Adrenal gland (tissue), 12 donors: ENCODE data around the gene SLFN12. TPM values are rescaled to one million over a fixed set of nuclear protein-coding genes. Genes with fewer than 3 reads are reported as not detected.

Source experiments
- DNase-seq, 7 donors: peaks; one replicate each; pipeline ENCODE4 v3.0.0-alpha.2; 2019 to 2020
- H3K27ac ChIP-seq, 5 donors: fragments of 200-600 bp; sonication (generic) in 4 of 5; 1 replicate in 3 of 5; 2 replicates in 2 of 5; pipeline versions ENCODE4 v1.5.1 to v1.8.0; 2016 to 2020; ENCODE audit warnings: mild to moderate bottlenecking in 1 of 5
- H3K27me3 ChIP-seq: fragments of 200-600 bp; 2 replicates; pipeline ENCODE4 v1.8.0; 2021
- H3K36me3 ChIP-seq, 2 donors: fragments of 200-600 bp; replicated peaks in 1 of 2; 1 replicate in 1 of 2; 2 replicates in 1 of 2; pipeline versions ENCODE4 v1.5.1 to v1.8.0; 2018 to 2022
- H3K4me1 ChIP-seq, 2 donors: fragments of 200-600 bp; replicated peaks in 1 of 2; 1 replicate in 1 of 2; 2 replicates in 1 of 2; pipeline versions ENCODE4 v1.5.1 to v1.8.0; 2018 to 2021
- H3K4me3 ChIP-seq, 4 donors: fragments of 200-600 bp; sonication (generic) in 3 of 4; one replicate each; pipeline ENCODE4 v1.5.1; 2016 to 2018
- H3K9me3 ChIP-seq, 3 donors: fragments of 200-600 bp; sonication (generic) in 1 of 3; replicated peaks in 1 of 3; 1 replicate in 2 of 3; 2 replicates in 1 of 3; pipeline versions ENCODE4 v1.5.1 to v1.8.0; 2016 to 2021
- CTCF ChIP-seq, 6 experiments: fragments of 450-650 bp in 4 of 6; fragments of 200-600 bp in 2 of 6; sonication (generic) in 1 of 6; IDR thresholded peaks; 1 replicate in 5 of 6; 2 replicates in 1 of 6; pipeline versions ENCODE4 v1.5.1 to v1.8.0; 2016 to 2021; ENCODE audit warnings: antibody characterized with exemption in 6 of 6, mild to moderate bottlenecking in 2 of 6, moderate library complexity in 1 of 6
- POLR2A ChIP-seq, 2 donors: fragments of 450-650 bp; IDR thresholded peaks; one replicate each; pipeline ENCODE4 v1.6.1; 2017; ENCODE audit warnings: antibody characterized with exemption in 2 of 2, mild to moderate bottlenecking in 2 of 2, moderate library complexity in 1 of 2
- WGBS, 4 donors: extraction: QIAGEN DNeasy Blood & Tissue Kit in 2 of 4; methylation state at CpG; one replicate each; pipeline versions ENCODE4 v1.1.5 to v1.1.7; 2013 to 2017; 5-methylcytosine and 5-hydroxymethylcytosine counted together
- intact Hi-C, 2 donors: fragments of 100-400 bp; cut with DNase I; formaldehyde crosslinking; loops; one replicate each; pipeline versions ENCODE4 v1.14.1 to v1.15.0; 2022 to 2023
- polyA plus RNA-seq, 3 donors: library from polyadenylated mRNA; stranded (reverse); fragments of 200-250 nt in 2 of 3; fragments of 350-450 nt in 1 of 3; fragmentation: Illumina TruSeq in 1 of 3; extraction: RNeasy Lipid Tissue Mini Kit (QIAGEN cat#74804) in 1 of 3; gene quantifications; one replicate each; pipeline ENCODE4 v1.2.3, GENCODE V29; 2013 to 2014
- total RNA-seq, 9 donors: library from RNA; depleted of rRNA in 4 of 9; stranded (reverse); fragments of >200 nt in 4 of 9; fragments of 120-200 nt in 1 of 9; fragmentation: NEBNext Ultra II Directional in 1 of 9; extraction: Animal tissue kit (Norgen Biotek cat#: 25700) in 1 of 9; gene quantifications; one replicate each; pipeline versions ENCODE4 v1.1.0 to v1.2.4, GENCODE V29; 2013 to 2023
- donor health status: healthy with polysubstance abuse.
- donor health status: Bipolar disorder and iron deficiency.
- donor health status: DM: yes; HTN: yes; CAD: no.
- donor health status: DM: no; HTN: no; CAD: no.
- donor health status: DM: no; HTN: no; CAD: no.
- donor health status: DM: yes; HTN: yes; CAD: no.

Gene SLFN12
- total and polyA plus RNA-seq, 12 donors = 5.1 to 17.1 (median 12.4) TPM

GRCh38 chr17:35372846-35373533 is 59.3 kb downstream of the SLFN12 start:
- H3K36me3 ChIP-seq = no peaks in the 10 kb centered on the region
- H3K27ac ChIP-seq = peak overlapping the region; percentile 28 to 97 (median 84)
- intact Hi-C loops = no loop called here
- 1 to 6% (median 3%) methylated on average over 10 to 25 of the region's 25 CpGs for WGBS, 4 donors
- peaks cover 0 to 3% (median 0%) of the 10 kb centered on the region in 3 donors for H3K9me3 ChIP-seq
- H3K4me1 ChIP-seq = peaks cover 0 to 24% of the 10 kb centered on the region in 2 donors
- no peak for DNase-seq
- peak overlapping the region in 2 of 4 donors; percentile 30 to 73 for H3K4me3 ChIP-seq
- no peak for TF ChIP-seq CTCF (IDR thresholded peaks at IDR 0.05)
- TF ChIP-seq POLR2A (IDR thresholded peaks at IDR 0.05) = no peak
- H3K27me3 ChIP-seq = peaks cover 25% of the 10 kb centered on the region

DNA sequence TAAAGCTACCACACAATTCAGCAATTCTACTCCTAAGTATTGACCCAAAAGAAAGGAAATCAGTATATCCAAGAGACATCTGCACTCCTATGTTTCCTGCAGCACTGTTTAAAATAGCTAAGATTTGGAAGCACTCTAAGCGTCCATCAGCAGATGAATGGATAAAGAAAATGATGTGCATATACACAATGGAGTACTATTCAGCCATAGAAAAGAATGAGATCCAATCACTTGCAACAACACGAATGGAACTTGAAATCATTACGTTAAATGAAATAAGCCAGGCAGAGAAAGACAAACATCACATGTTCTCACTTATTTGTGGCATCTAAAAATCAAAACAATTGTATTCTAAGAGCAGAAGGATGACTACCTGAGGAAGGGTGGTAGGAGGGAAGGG is 60.4 kb downstream of the SLFN12 start:
- Histone ChIP-seq H3K27me3 (peaks cover 25% of the 10 kb centered on the region), H3K27ac (no peak overlapping the region), H3K9me3 (peaks cover 0 to 3% (median 0%) of the 10 kb centered on the region in 3 donors), H3K4me1 (peaks cover 0 to 19% of the 10 kb centered on the region in 2 donors), H3K4me3 (peak overlapping the region in 1 of 4 donors; percentile 73), H3K36me3 (no peaks in the 10 kb centered on the region)
- 53 to 78% (median 59%) methylated on average over 3 of the region's 3 CpGs for WGBS, 4 donors
- TF ChIP-seq POLR2A (IDR thresholded peaks at IDR 0.05) (no peak), CTCF (IDR thresholded peaks at IDR 0.05) (no peak)
- no peak for DNase-seq
- intact Hi-C loops = no loop called here

- Histone ChIP-seq H3K4me1 (no peaks in the 10 kb centered on the region), H3K4me3 (no peak overlapping the region), H3K27ac (no peak overlapping the region), H3K36me3 (peaks cover 0 to 8% of the 10 kb centered on the region in 2 donors), H3K27me3 (peaks cover 17% of the 10 kb centered on the region), H3K9me3 (peaks cover 0 to 3% (median 0%) of the 10 kb centered on the region in 3 donors)
- DNase-seq = no peak
- 33 to 45% (median 41%) methylated on average over 4 of the region's 4 CpGs for WGBS, 4 donors
- no peak for TF ChIP-seq CTCF (IDR thresholded peaks at IDR 0.05)
- no peak for TF ChIP-seq POLR2A (IDR thresholded peaks at IDR 0.05)
- intact Hi-C loops = no loop called here
Observed at GRCh38 chr17:35368081-35368830, 64.0 kb downstream of the SLFN12 start.

GRCh38 chr17:35361027-35361426 is 71.3 kb downstream of the SLFN12 start:
- no peak for DNase-seq
- H3K4me1 ChIP-seq = no peaks in the 10 kb centered on the region
- no peak overlapping the region for H3K27ac ChIP-seq
- no peak overlapping the region for H3K4me3 ChIP-seq
- intact Hi-C loops = no loop called here
- H3K9me3 ChIP-seq = no peaks in the 10 kb centered on the region
- H3K36me3 ChIP-seq = peaks cover 0 to 19% of the 10 kb centered on the region in 2 donors
- H3K27me3 ChIP-seq = no peaks in the 10 kb centered on the region
- no peak for TF ChIP-seq POLR2A (IDR thresholded peaks at IDR 0.05)
- no peak for TF ChIP-seq CTCF (IDR thresholded peaks at IDR 0.05)
- 32 to 57% (median 46%) methylated on average over 1 of the region's 1 CpG for WGBS, 4 donors
